Uterus (tissue), 4 donors: ENCODE results near the gene RBM46. TPM values are rescaled to one million over a fixed set of nuclear protein-coding genes. Genes with fewer than 3 reads are reported as not detected.

ENCODE experiments used
- DNase-seq, 2 donors: peaks; one replicate each; pipeline ENCODE4 v3.0.0-alpha.2; 2019 to 2020
- H3K27ac ChIP-seq, 2 donors: fragments of 200-600 bp; sonication (generic); 1 replicate in 1 of 2; 2 replicates in 1 of 2; pipeline ENCODE4 v1.5.1; 2016 to 2018
- H3K27me3 ChIP-seq, 2 donors: fragments of 200-600 bp; sonication (generic); one replicate each; pipeline ENCODE4 v1.5.1; 2018 to 2019; ENCODE audit warnings: control low read depth in 1 of 2
- H3K36me3 ChIP-seq, 2 donors: fragments of 200-600 bp; sonication (generic); one replicate each; pipeline ENCODE4 v1.5.1; 2019; ENCODE audit warnings: control low read depth in 1 of 2
- H3K4me1 ChIP-seq, 2 donors: fragments of 200-600 bp; sonication (generic); one replicate each; pipeline ENCODE4 v1.5.1; 2018 to 2019; ENCODE audit warnings: control low read depth in 1 of 2
- H3K4me3 ChIP-seq, 2 donors: fragments of 200-600 bp; sonication (generic); 1 replicate in 1 of 2; 2 replicates in 1 of 2; pipeline ENCODE4 v1.5.1; 2018 to 2019; ENCODE audit warnings: mild to moderate bottlenecking in 1 of 2
- H3K9me3 ChIP-seq, 2 donors: fragments of 200-600 bp; sonication (generic); one replicate each; pipeline ENCODE4 v1.5.1; 2019; ENCODE audit warnings: control low read depth in 1 of 2
- CTCF ChIP-seq, 4 experiments: fragments of 200-600 bp in 2 of 4; fragments of 450-650 bp in 2 of 4; sonication (generic) in 2 of 4; IDR thresholded peaks; one replicate each; pipeline ENCODE4 v1.5.1; 2016 to 2019; ENCODE audit warnings: antibody characterized with exemption in 4 of 4, mild to moderate bottlenecking in 2 of 4, moderate library complexity in 1 of 4
- POLR2A ChIP-seq, 2 donors: fragments of 450-650 bp; IDR thresholded peaks; one replicate each; pipeline ENCODE4 v1.6.1; 2016; ENCODE audit warnings: antibody characterized with exemption in 2 of 2, mild to moderate bottlenecking in 1 of 2, moderate library complexity in 1 of 2
- intact Hi-C: fragments of 100-400 bp; cut with DNase I; formaldehyde crosslinking; loops from one replicate; pipeline ENCODE4 v1.15.1; 2023; ENCODE audit warnings: low total_unique reads
- total RNA-seq, 4 donors: library from RNA; depleted of rRNA in 3 of 4; stranded (reverse); fragments of >200 nt in 3 of 4; gene quantifications; one replicate each; pipeline versions ENCODE4 v1.1.0 to v1.2.4, GENCODE V29; 2014 to 2023
- donor health status: DM: yes; HTN: yes; CAD: no.

Gene RBM46, protein sequence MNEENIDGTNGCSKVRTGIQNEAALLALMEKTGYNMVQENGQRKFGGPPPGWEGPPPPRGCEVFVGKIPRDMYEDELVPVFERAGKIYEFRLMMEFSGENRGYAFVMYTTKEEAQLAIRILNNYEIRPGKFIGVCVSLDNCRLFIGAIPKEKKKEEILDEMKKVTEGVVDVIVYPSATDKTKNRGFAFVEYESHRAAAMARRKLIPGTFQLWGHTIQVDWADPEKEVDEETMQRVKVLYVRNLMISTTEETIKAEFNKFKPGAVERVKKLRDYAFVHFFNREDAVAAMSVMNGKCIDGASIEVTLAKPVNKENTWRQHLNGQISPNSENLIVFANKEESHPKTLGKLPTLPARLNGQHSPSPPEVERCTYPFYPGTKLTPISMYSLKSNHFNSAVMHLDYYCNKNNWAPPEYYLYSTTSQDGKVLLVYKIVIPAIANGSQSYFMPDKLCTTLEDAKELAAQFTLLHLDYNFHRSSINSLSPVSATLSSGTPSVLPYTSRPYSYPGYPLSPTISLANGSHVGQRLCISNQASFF
- 1 to 10 TPM in 1 of 4 donors, not detected in 3; 1.1 TPM for total RNA-seq

DNA sequence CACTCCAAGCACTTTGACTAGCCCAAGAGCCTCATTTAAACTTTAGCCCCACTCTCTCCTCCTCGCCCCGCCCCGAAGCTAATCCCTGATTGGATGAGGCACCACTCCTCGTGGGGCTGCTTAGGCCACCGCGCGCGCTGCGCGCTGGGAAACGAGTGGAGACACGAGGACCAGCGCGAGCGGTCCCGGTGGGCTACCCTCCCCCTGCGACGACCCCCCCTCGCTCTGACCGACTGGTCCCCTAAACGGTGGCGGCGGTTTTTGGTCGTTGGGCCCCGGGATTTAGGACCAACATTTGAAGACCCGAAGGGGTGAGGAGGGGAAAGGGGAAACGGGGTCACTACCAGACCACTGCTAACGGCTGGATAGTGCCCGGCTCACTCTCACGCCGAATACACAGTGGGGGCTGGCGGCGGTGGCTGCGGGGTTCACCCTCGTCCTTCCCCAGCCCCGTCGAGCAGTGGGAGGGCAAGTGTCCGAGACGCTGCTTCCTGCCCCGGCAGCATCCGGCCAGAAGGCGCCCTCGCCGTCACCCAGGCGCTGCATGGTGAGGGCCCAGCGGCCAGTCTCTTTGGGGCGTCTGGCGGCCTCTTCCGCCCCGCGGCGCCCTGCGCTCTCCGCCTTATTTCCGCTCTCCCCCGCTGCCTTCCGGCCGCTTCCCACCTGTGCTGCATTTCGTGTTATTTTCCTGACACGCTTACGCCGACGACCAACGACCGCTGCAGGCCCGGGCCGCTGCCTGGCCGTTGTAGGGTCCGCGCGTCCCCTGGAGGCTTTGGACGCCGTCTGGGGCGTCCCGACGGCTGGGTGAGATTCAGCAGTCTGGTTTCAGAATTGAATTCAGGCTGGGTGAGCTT, at the start of gene RBM46:
Gene RBM46, plus strand, starts transcription at position 147 of the 857 bp plus-strand sequence. CDS start 15,481 bp downstream, outside the sequence.
- no peak within 1 kb of the TSS for H3K27ac ChIP-seq
- no peak for DNase-seq
- H3K27me3 ChIP-seq = no peaks in the 10 kb centered on the region
- no peaks in the 10 kb centered on the region for H3K4me1 ChIP-seq
- no peak within 1 kb of the TSS for H3K4me3 ChIP-seq
- no peaks in the 10 kb centered on the region for H3K9me3 ChIP-seq
- no peaks in the 10 kb centered on the region for H3K36me3 ChIP-seq
- no peak for TF ChIP-seq CTCF (IDR thresholded peaks at IDR 0.05)
- no peak for TF ChIP-seq POLR2A (IDR thresholded peaks at IDR 0.05)
- intact Hi-C loops = no loop called here

DNA sequence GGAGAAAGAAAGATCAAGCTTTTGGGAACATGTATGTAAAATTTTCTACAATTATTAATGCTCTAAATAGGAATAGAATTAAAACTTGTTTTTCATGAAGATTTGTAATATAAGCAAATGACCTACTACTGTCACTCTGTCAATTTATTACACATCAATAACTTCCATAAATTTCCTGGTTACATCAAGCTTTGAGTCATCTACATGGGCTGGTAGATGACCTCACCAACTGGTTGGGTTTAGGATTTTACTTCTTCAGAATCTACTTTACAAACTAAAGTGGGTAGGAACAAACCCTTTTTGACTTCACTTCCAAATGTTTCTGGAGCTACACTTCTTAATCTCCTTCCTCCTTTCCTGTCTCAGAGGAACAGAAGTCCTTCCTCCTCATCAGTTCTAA, 49.3 kb upstream of the RBM46 start:
- H3K4me1 ChIP-seq = no peaks in the 10 kb centered on the region
- intact Hi-C loops = no loop called here
- no peaks in the 10 kb centered on the region for H3K9me3 ChIP-seq
- H3K36me3 ChIP-seq = no peaks in the 10 kb centered on the region
- DNase-seq = no peak
- no peak for TF ChIP-seq CTCF (IDR thresholded peaks at IDR 0.05)
- TF ChIP-seq POLR2A (IDR thresholded peaks at IDR 0.05) = no peak
- H3K4me3 ChIP-seq = no peak overlapping the region
- no peaks in the 10 kb centered on the region for H3K27me3 ChIP-seq
- H3K27ac ChIP-seq = no peak overlapping the region

- H3K4me3 ChIP-seq = no peak overlapping the region
- H3K27ac ChIP-seq = no peak overlapping the region
- intact Hi-C loops = no loop called here
- H3K27me3 ChIP-seq = no peaks in the 10 kb centered on the region
- no peak for TF ChIP-seq POLR2A (IDR thresholded peaks at IDR 0.05)
- no peak for TF ChIP-seq CTCF (IDR thresholded peaks at IDR 0.05)
- no peak for DNase-seq
- H3K4me1 ChIP-seq = no peaks in the 10 kb centered on the region
- H3K36me3 ChIP-seq = no peaks in the 10 kb centered on the region
- no peaks in the 10 kb centered on the region for H3K9me3 ChIP-seq
Observed at GRCh38 chr4:154732669-154733068, 48.4 kb upstream of the RBM46 start.

DNA sequence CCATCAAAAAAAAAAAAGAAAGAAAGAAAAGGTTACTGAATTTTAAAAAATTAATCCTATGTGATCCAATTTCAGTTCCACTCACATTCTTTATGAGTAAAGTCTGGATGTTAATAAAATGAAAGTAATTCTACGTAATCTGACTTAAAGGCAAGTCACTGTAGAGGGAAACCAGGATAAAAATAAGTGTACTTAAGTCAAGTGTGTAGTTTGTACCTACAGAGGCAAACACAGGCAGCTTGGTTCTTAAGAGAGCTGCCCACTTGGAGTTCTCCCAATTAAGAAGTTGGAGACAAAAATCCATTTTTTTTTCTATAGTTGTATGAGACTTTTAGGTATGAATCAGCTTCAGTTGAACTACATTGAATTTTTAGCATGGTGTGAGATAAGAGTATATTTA, 44.3 kb upstream of the RBM46 start:
- Histone ChIP-seq H3K27me3 (no peaks in the 10 kb centered on the region), H3K36me3 (no peaks in the 10 kb centered on the region), H3K9me3 (no peaks in the 10 kb centered on the region), H3K27ac (no peak overlapping the region), H3K4me1 (no peaks in the 10 kb centered on the region), H3K4me3 (no peak overlapping the region)
- DNase-seq = no peak
- TF ChIP-seq POLR2A (IDR thresholded peaks at IDR 0.05) (no peak), CTCF (IDR thresholded peaks at IDR 0.05) (no peak)
- intact Hi-C loops = no loop called here
